Thoracic aorta (tissue), 2 donors: ENCODE data around the gene RNPEP. TPM values are rescaled to one million over a fixed set of nuclear protein-coding genes. Genes with fewer than 3 reads are reported as not detected.

Experiments
- ATAC-seq: fragments of 150-250 bp; one replicate; pipeline ENCODE4 v1.8.0; 2017; ENCODE audit warnings: low read depth; ENCODE audit not compliant: insufficient number of reproducible peaks, low FRiP score
- DNase-seq: peaks from one replicate; pipeline ENCODE4 v3.0.0-alpha.2; 2020; ENCODE audit warnings: low spot score
- H3K27ac ChIP-seq, 2 donors: fragments of 200-600 bp; sonication (generic); 1 replicate in 1 of 2; 2 replicates in 1 of 2; pipeline ENCODE4 v1.5.1; 2016; ENCODE audit warnings: mild to moderate bottlenecking in 2 of 2, moderate library complexity in 2 of 2
- H3K27me3 ChIP-seq: fragments of 200-600 bp; sonication (generic); replicated peaks from 2 replicates; pipeline ENCODE4 v1.6.0; 2016; ENCODE audit warnings: mild to moderate bottlenecking; ENCODE audit not compliant: insufficient read depth
- H3K36me3 ChIP-seq: fragments of 200-600 bp; sonication (generic); one replicate; pipeline ENCODE4 v1.5.1; 2016
- H3K4me1 ChIP-seq, 2 donors: fragments of 200-600 bp; sonication (generic); 1 replicate in 1 of 2; 2 replicates in 1 of 2; pipeline versions ENCODE4 v1.5.1 to v1.6.0; 2016; ENCODE audit warnings: low read depth in 2 of 2, mild to moderate bottlenecking in 1 of 2; ENCODE audit not compliant: control insufficient read depth in 1 of 2
- H3K4me3 ChIP-seq: fragments of 200-600 bp; sonication (generic); 2 replicates; pipeline ENCODE4 v1.5.1; 2016; ENCODE audit warnings: mild to moderate bottlenecking
- H3K9me3 ChIP-seq: fragments of 200-600 bp; sonication (generic); 2 replicates; pipeline ENCODE4 v1.5.1; 2016
- total RNA-seq, 2 donors: library from RNA; depleted of rRNA; stranded (reverse); fragments of >200 nt; gene quantifications; one replicate each; pipeline versions ENCODE4 v1.1.0 to v1.2.3, GENCODE V29; 2016
- TF ChIP-seq, protein P1 (sequence below): fragments of 200-600 bp; sonication (generic); IDR thresholded peaks from one replicate; pipeline ENCODE4 v1.5.1; 2019; ENCODE audit warnings: antibody characterized with exemption

Gene RNPEP
- total RNA-seq, 2 donors from 2014 or later: 46.3 to 58.2 TPM

DNA sequence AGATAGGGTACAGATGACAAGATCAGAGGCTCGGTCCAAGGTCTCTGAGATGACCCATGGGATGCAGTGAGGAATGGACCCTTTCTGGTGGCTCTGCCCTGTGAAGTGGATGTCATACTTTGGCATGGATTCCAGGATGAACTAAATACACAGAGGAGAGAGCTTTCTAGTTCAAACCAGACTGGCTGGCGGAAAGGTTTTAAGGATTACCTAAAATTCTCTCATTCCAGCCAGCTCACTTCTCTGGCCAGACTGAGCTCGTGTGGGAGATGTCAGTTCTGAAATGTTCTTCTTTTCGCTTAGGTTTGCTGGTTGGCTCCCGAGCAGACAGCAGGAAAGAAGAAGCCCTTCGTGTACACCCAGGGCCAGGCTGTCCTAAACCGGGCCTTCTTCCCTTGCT, 6.2 kb downstream of the RNPEP start:
- no peaks in the 10 kb centered on the region for H3K27me3 ChIP-seq
- ATAC-seq (no peak), DNase-seq (no peak)
- TF ChIP-seq, protein P1, sequence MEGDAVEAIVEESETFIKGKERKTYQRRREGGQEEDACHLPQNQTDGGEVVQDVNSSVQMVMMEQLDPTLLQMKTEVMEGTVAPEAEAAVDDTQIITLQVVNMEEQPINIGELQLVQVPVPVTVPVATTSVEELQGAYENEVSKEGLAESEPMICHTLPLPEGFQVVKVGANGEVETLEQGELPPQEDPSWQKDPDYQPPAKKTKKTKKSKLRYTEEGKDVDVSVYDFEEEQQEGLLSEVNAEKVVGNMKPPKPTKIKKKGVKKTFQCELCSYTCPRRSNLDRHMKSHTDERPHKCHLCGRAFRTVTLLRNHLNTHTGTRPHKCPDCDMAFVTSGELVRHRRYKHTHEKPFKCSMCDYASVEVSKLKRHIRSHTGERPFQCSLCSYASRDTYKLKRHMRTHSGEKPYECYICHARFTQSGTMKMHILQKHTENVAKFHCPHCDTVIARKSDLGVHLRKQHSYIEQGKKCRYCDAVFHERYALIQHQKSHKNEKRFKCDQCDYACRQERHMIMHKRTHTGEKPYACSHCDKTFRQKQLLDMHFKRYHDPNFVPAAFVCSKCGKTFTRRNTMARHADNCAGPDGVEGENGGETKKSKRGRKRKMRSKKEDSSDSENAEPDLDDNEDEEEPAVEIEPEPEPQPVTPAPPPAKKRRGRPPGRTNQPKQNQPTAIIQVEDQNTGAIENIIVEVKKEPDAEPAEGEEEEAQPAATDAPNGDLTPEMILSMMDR: no peak
- peaks cover 32% of the 10 kb centered on the region for H3K36me3 ChIP-seq
- no peak overlapping the region for H3K27ac ChIP-seq
- no peaks in the 10 kb centered on the region for H3K9me3 ChIP-seq
- peaks cover 9 to 15% of the 10 kb centered on the region in 2 donors for H3K4me1 ChIP-seq
- no peak overlapping the region for H3K4me3 ChIP-seq

DNA sequence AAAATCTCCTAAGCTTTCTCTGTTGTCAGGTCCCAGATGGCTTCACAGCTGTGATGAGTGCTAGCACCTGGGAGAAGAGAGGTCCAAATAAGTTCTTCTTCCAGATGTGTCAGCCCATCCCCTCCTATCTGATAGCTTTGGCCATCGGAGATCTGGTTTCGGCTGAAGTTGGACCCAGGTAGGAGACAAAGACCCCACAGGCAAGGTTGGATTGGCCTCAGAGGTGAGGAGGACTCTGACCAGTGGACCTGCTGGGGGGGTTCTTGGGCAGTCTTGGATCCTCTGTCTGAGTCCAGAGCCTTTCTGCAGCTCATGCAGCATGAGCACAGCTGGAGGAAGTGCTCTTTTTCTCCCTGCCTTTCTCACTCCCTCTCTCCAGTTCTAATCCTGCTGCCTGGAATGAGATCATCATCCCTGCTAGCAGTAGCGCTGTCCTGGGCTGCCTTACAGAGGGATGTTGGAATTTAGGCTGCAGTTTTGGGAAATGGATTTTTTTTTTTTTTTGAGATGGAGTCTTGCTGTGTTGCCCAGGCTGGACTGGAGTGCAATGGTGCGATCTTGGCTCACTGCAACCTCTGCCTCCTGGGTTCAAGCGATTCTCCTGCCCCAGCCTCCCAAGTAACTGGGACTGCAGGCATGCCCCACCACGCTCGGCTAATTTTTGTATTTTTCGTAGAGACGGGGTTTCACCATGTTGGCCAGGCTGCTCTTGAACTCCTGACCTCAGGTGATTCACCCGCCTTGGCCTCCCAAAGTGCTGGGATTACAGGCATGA, 7.1 kb downstream of the RNPEP start:
- TF ChIP-seq, protein P1: no peak
- H3K27me3 ChIP-seq: no peaks in the 10 kb centered on the region
- H3K4me3 ChIP-seq: no peak overlapping the region
- no peak overlapping the region for H3K27ac ChIP-seq
- peaks cover 32% of the 10 kb centered on the region for H3K36me3 ChIP-seq
- no peaks in the 10 kb centered on the region for H3K9me3 ChIP-seq
- H3K4me1 ChIP-seq: peaks cover 0 to 6% of the 10 kb centered on the region in 2 donors
- DNase-seq (no peak), ATAC-seq (no peak)

DNA sequence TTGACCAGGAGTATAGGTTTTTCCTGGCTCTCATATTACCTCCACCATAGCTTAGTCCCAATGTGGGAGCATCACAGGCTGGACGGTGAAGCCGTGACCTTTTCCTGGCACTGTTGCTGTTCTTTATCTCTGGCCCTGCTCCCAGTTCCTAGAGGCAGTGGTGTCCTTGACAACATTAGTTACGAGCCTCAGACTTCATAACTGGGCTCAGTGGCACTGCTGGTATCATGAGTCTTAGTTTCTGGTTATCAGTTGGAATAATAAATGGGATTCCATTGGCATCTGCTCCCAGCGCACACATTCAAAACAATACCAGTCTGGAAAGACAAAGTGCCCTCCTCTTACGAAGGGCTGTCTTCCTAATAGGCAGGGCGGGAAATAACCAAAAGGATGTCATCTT, 8.0 kb downstream of the RNPEP start:
- H3K4me1 ChIP-seq: no peaks in the 10 kb centered on the region
- TF ChIP-seq, protein P1: no peak
- no peak overlapping the region for H3K4me3 ChIP-seq
- H3K27ac ChIP-seq: no peak overlapping the region
- H3K36me3 ChIP-seq: peaks cover 32% of the 10 kb centered on the region
- ATAC-seq: no peak
- H3K27me3 ChIP-seq: no peaks in the 10 kb centered on the region
- H3K9me3 ChIP-seq: no peaks in the 10 kb centered on the region
- DNase-seq: no peak

DNA sequence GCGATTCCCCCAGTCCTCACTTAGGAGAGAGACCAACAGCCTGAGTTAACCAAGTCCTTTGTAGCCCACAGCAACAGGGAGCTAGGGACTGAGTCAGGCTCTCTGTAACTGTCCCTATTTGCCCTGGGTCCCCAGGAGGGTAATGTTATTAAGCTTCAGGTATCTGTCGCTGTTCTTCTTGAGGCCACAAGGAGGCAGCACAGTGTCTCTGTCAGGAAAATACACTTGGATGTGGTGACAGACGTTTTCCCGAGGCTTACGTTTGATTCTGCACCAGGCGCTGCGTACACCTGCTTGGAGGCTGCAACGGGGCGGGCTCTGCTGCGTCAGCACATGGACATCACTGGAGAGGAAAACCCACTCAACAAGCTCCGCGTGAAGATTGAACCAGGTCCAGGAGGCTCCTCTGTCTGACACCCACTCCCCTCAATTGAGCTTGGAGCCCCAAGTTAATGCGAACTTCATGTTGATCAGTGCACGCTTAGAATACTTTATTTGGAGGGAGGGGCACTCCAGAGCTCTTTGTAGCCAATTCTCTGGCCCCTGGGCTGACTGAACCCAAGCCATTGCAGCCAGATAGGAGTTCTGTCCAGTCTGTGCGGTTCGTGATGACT, 17.3 kb downstream of the RNPEP start:
- DNase-seq: no peak
- ATAC-seq: no peak
- Histone ChIP-seq H3K4me3 (no peak overlapping the region), H3K36me3 (peaks cover 35% of the 10 kb centered on the region), H3K4me1 (no peaks in the 10 kb centered on the region), H3K27ac (no peak overlapping the region), H3K9me3 (no peaks in the 10 kb centered on the region), H3K27me3 (no peaks in the 10 kb centered on the region)
- TF ChIP-seq, protein P1: peak; percentile 68

DNA sequence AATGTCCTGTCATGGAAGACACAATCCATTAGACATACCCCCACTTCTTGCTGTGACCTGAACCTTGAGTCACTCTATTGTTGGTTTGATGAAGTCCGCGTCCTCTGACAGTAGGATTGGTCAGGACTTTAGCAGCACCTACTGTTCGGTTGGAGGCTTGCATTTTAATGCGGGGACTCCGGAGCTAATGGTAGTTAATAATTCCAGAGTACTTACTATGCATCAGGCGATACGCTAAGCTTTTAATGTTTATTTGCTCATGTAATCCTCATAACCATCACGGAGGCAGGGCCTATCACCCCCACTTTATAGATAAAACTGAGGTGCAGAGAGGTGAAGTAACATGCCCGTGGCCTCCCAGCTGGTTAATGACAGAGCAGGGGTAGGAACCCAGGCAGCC, 20.1 kb downstream of the RNPEP start:
- no peaks in the 10 kb centered on the region for H3K9me3 ChIP-seq
- H3K27me3 ChIP-seq: no peaks in the 10 kb centered on the region
- H3K27ac ChIP-seq: no peak overlapping the region
- no peaks in the 10 kb centered on the region for H3K4me1 ChIP-seq
- DNase-seq (no peak), ATAC-seq (no peak)
- no peak overlapping the region for H3K4me3 ChIP-seq
- TF ChIP-seq, protein P1: no peak
- H3K36me3 ChIP-seq: peaks cover 26% of the 10 kb centered on the region
